Epidermal melanocyte (primary cell): ENCODE results near the gene MKRN2.
"Not testable (repeated sequence)": the region's sequence is repeated elsewhere in the genome, so short reads cannot be mapped to it uniquely, and the experiment has no call there.

Experiments
- DNase-seq: peaks from one replicate; pipeline ENCODE4 v3.0.0; 2011; ENCODE audit warnings: low spot score; ENCODE audit not compliant: insufficient read length

MKRN2 gene

GRCh38 chr3:12629560-12629959 lies 72.7 kb downstream of the MKRN2 start:
- no peak for DNase-seq

DNA sequence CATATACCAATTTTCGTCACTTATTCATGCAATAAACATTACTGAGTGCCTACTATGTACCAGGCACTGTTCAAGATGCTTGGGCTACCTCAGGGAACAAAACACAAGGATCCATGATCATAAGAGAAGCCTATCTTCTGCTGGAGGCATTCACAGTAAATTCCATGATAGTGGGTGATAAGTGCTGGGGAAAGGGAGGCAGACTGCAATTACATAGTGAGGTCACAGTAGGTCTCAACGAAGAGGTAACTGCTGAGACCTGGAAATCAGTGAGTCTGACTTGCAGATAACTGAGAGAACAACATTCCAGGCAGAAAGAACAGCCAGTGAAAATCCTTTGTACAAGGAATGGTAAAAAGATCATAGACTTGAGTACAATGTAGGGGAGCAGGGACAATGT lies 73.4 kb downstream of the MKRN2 start:
- DNase-seq = no peak

- DNase-seq = not testable (repeated sequence)
These were observed 74.0 kb downstream of the MKRN2 start for GRCh38 chr3:12630843-12631242.

DNA sequence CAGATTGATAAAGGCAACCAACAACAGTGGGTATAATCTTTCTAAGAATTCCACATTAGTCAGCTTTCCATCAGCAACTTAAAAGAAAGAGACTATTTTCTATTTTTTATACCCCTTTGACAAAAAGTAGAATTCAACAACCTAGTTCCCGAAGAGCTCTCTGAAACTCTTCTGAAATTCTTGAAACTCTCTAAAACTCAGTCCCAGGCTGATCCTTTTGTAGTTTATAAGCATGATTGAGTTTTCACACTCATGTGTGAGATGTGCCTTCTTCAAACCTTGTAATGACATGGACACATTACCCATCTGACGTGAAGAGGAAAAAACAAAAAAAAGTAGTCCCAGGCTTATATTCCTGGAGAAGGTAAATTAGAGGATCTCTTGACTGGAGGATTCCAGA lies 75.6 kb downstream of the MKRN2 start:
- DNase-seq = no peak

DNA sequence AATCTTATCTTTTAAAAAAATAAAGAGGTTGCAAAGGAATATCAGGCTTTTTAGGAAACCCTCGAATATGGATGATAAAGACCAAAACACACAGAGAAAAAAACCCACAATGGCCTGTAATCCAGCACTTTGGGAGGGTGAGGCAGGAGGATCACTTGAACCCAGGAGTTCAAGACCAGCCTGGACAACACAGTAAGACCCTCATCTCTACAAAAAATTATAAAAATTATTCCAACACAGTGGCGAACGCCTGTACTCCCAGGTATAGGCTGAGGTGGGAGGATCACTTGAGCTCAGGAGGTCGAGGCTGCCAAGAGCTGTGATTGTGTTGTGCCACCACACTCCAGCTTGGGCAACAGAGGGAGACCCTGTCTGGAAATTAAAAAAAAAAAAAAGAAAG lies 76.2 kb downstream of the MKRN2 start:
- DNase-seq = no peak
